Skeletal muscle satellite cell (primary cell): ENCODE data around the gene DLL4.

Experiments
- H3K27me3 ChIP-seq: 2 replicates; pipeline ENCODE4 v1.7.0; 2013; ENCODE audit warnings: low read length; ENCODE audit not compliant: control insufficient read depth, insufficient read depth
- H3K36me3 ChIP-seq: 2 replicates; pipeline ENCODE4 v1.7.0; 2013; ENCODE audit warnings: mild to moderate bottlenecking, control low read depth, low read length; ENCODE audit not compliant: insufficient read depth
- H3K4me1 ChIP-seq: 2 replicates; pipeline ENCODE4 v1.7.0; 2013; ENCODE audit warnings: low read length; ENCODE audit not compliant: control insufficient read depth, insufficient read depth
- H3K4me2 ChIP-seq: 2 replicates; pipeline ENCODE4 v1.7.0; 2013; ENCODE audit warnings: mild to moderate bottlenecking, low read length
- H3K4me3 ChIP-seq: 2 replicates; pipeline ENCODE4 v1.7.0; 2013; ENCODE audit warnings: low read length
- H3K9ac ChIP-seq: 2 replicates; pipeline ENCODE4 v1.7.0; 2013; ENCODE audit warnings: mild to moderate bottlenecking, low read depth, low read length, moderate library complexity
- H3K9me3 ChIP-seq: replicated peaks from 2 replicates; pipeline ENCODE4 v1.7.0; 2013; ENCODE audit warnings: mild to moderate bottlenecking, control low read depth, low read length

Gene DLL4

GRCh38 chr15:40894681-40895448, 34.3 kb upstream of the DLL4 start:
- Histone ChIP-seq H3K4me1 (peaks cover 14% of the 10 kb centered on the region), H3K9ac (peak overlapping the region; percentile 97), H3K4me2 (peak overlapping the region; percentile 98), H3K4me3 (peak overlapping the region; percentile 87), H3K27me3 (no peaks in the 10 kb centered on the region), H3K36me3 (peaks cover 27% of the 10 kb centered on the region), H3K9me3 (no peaks in the 10 kb centered on the region)

- Histone ChIP-seq H3K27me3 (no peaks in the 10 kb centered on the region), H3K9ac (no peak overlapping the region), H3K9me3 (no peaks in the 10 kb centered on the region), H3K4me3 (no peak overlapping the region), H3K36me3 (peaks cover 60% of the 10 kb centered on the region), H3K4me1 (peaks cover 11% of the 10 kb centered on the region), H3K4me2 (no peak overlapping the region)
These were observed 29.5 kb upstream of the DLL4 start for GRCh38 chr15:40899536-40900207.

- H3K4me2 ChIP-seq: no peak overlapping the region
- H3K9me3 ChIP-seq: no peaks in the 10 kb centered on the region
- H3K4me3 ChIP-seq: no peak overlapping the region
- H3K27me3 ChIP-seq: no peaks in the 10 kb centered on the region
- H3K4me1 ChIP-seq: peaks cover 7% of the 10 kb centered on the region
- peaks cover 64% of the 10 kb centered on the region for H3K36me3 ChIP-seq
- H3K9ac ChIP-seq: no peak overlapping the region
These were observed 28.7 kb upstream of the DLL4 start for GRCh38 chr15:40900256-40901052.

GRCh38 chr15:40901053-40901443, 28.1 kb upstream of the DLL4 start:
- Histone ChIP-seq H3K36me3 (peaks cover 62% of the 10 kb centered on the region), H3K4me3 (no peak overlapping the region), H3K4me1 (peaks cover 8% of the 10 kb centered on the region), H3K9ac (no peak overlapping the region), H3K4me2 (no peak overlapping the region), H3K27me3 (no peaks in the 10 kb centered on the region), H3K9me3 (no peaks in the 10 kb centered on the region)

- Histone ChIP-seq H3K9ac (no peak overlapping the region), H3K27me3 (no peaks in the 10 kb centered on the region), H3K4me1 (peaks cover 25% of the 10 kb centered on the region), H3K9me3 (no peaks in the 10 kb centered on the region), H3K36me3 (peaks cover 50% of the 10 kb centered on the region), H3K4me3 (no peak overlapping the region), H3K4me2 (no peak overlapping the region)
These were observed 26.3 kb upstream of the DLL4 start for GRCh38 chr15:40902605-40903561.

GRCh38 chr15:40904552-40905201, 24.5 kb upstream of the DLL4 start:
- H3K36me3 ChIP-seq: peaks cover 38% of the 10 kb centered on the region
- no peak overlapping the region for H3K9ac ChIP-seq
- no peaks in the 10 kb centered on the region for H3K27me3 ChIP-seq
- no peak overlapping the region for H3K4me3 ChIP-seq
- no peaks in the 10 kb centered on the region for H3K9me3 ChIP-seq
- no peak overlapping the region for H3K4me2 ChIP-seq
- peaks cover 29% of the 10 kb centered on the region for H3K4me1 ChIP-seq

- Histone ChIP-seq H3K4me1 (peaks cover 35% of the 10 kb centered on the region), H3K9me3 (no peaks in the 10 kb centered on the region), H3K36me3 (peaks cover 24% of the 10 kb centered on the region), H3K9ac (peak overlapping the region; percentile 68), H3K4me2 (peak overlapping the region; percentile 85), H3K27me3 (no peaks in the 10 kb centered on the region), H3K4me3 (peak overlapping the region; percentile 63)
These were observed 22.8 kb upstream of the DLL4 start for GRCh38 chr15:40906091-40906990.

GRCh38 chr15:40906991-40907802, 21.9 kb upstream of the DLL4 start:
- Histone ChIP-seq H3K36me3 (peaks cover 22% of the 10 kb centered on the region), H3K9me3 (no peaks in the 10 kb centered on the region), H3K4me1 (peaks cover 35% of the 10 kb centered on the region), H3K9ac (peak overlapping the region; percentile 68), H3K4me2 (peak overlapping the region; percentile 85), H3K4me3 (peak overlapping the region; percentile 63), H3K27me3 (no peaks in the 10 kb centered on the region)

- H3K4me3 ChIP-seq: no peak overlapping the region
- no peak overlapping the region for H3K4me2 ChIP-seq
- H3K9me3 ChIP-seq: no peaks in the 10 kb centered on the region
- no peak overlapping the region for H3K9ac ChIP-seq
- peaks cover 35% of the 10 kb centered on the region for H3K4me1 ChIP-seq
- H3K36me3 ChIP-seq: peaks cover 14% of the 10 kb centered on the region
- H3K27me3 ChIP-seq: no peaks in the 10 kb centered on the region
These were observed 21.0 kb upstream of the DLL4 start for GRCh38 chr15:40908095-40908494.
